H1 (cell line): ENCODE measurements around the gene ARHGDIB. TPM values are rescaled to one million over a fixed set of nuclear protein-coding genes. Genes with fewer than 3 reads are reported as not detected.

Source experiments
- CTCF ChIA-PET: fragments of 300-600 bp; sonication (Branson Sonifier 250); formaldehyde crosslinking; loops from one replicate; lab custom pipeline; 2021; ENCODE audit not compliant: partially characterized antibody; lab: Charles Lee
- POLR2A ChIA-PET: fragments of 300-600 bp; sonication (Branson Sonifier 250); formaldehyde crosslinking; loops from one replicate; lab custom pipeline; 2021; ENCODE audit warnings: inconsistent platforms; ENCODE audit not compliant: partially characterized antibody; lab: Charles Lee
- DNase-seq, 2 experiments: peaks; one replicate each; pipeline versions ENCODE4 v3.0.0 to v3.0.0-alpha.2; 2010 to 2022; ENCODE audit warnings: low spot score in 2 of 2, low read depth in 1 of 2, mixed read lengths in 1 of 2
- FAIRE-seq: peaks from 2 replicates; lab custom pipeline; 2011; peaks lifted over from hg19 to GRCh38; lab: Jason Lieb, UNC
- H2AFZ ChIP-seq: 2 replicates; pipeline ENCODE4 v1.8.1; 2012; ENCODE audit warnings: low read length, inconsistent platforms
- H2AK5ac ChIP-seq: 2 replicates; pipeline ENCODE4 v1.6.1; 2013; ENCODE audit warnings: low read depth, low read length
- H2BK120ac ChIP-seq: replicated peaks from 2 replicates; pipeline ENCODE3; 2013; ENCODE audit warnings: low read depth, low read length, inconsistent platforms
- H2BK12ac ChIP-seq: 2 replicates; pipeline ENCODE4 v1.6.1; 2013; ENCODE audit warnings: low read depth, low read length
- H2BK15ac ChIP-seq: 2 replicates; pipeline ENCODE4 v1.6.1; 2013; ENCODE audit warnings: low read length
- H2BK20ac ChIP-seq: 2 replicates; pipeline ENCODE4 v1.6.1; 2013; ENCODE audit warnings: low read length
- H2BK5ac ChIP-seq: 2 replicates; pipeline ENCODE4 v1.6.1; 2013; ENCODE audit warnings: low read depth, low read length
- H3K14ac ChIP-seq: 2 replicates; pipeline ENCODE4 v1.6.1; 2013; ENCODE audit warnings: inconsistent platforms; ENCODE audit not compliant: insufficient read length
- H3K18ac ChIP-seq: 2 replicates; pipeline ENCODE4 v1.6.1; 2013; ENCODE audit warnings: low read length; ENCODE audit errors: extremely low read depth
- H3K23ac ChIP-seq: 2 replicates; pipeline ENCODE4 v1.6.1; 2013; ENCODE audit warnings: inconsistent platforms; ENCODE audit not compliant: insufficient read length
- H3K23me2 ChIP-seq: 2 replicates; pipeline ENCODE4 v1.6.1; 2013; ENCODE audit warnings: low read depth, low read length
- H3K27ac ChIP-seq: 2 replicates; pipeline ENCODE4 v1.6.1; 2011; ENCODE audit warnings: low read depth, low read length, inconsistent platforms
- H3K27me3 ChIP-seq, 4 experiments: replicated peaks in 1 of 4; 1 replicate in 1 of 4; 2 replicates in 3 of 4; pipeline versions ENCODE4 v1.6.1 to v1.8.1; 2011 to 2013; ENCODE audit warnings: low read length in 3 of 4, mild to moderate bottlenecking in 3 of 4, inconsistent platforms in 2 of 4, mixed read lengths in 2 of 4, moderate library complexity in 1 of 4; ENCODE audit not compliant: control insufficient read depth in 3 of 4, insufficient read depth in 3 of 4; ENCODE audit errors: extremely low read depth in 1 of 4
- H3K36me3 ChIP-seq, 4 experiments: 2 replicates each; pipeline versions ENCODE4 v1.6.1 to v1.8.1; 2011 to 2013; ENCODE audit warnings: mild to moderate bottlenecking in 4 of 4, low read length in 3 of 4, moderate library complexity in 2 of 4, control low read depth in 1 of 4, inconsistent platforms in 1 of 4; ENCODE audit not compliant: insufficient read depth in 4 of 4, control insufficient read depth in 2 of 4
- H3K4ac ChIP-seq: replicated peaks from 2 replicates; pipeline ENCODE3; 2013; ENCODE audit warnings: low read length, low read depth, mixed read lengths, inconsistent platforms; ENCODE audit not compliant: insufficient read length
- H3K4me1 ChIP-seq, 4 experiments: replicated peaks in 1 of 4; 1 replicate in 1 of 4; 2 replicates in 3 of 4; pipeline versions ENCODE4 v1.6.1 to v1.8.1; 2011 to 2013; ENCODE audit warnings: low read length in 3 of 4, inconsistent platforms in 2 of 4, mixed read lengths in 1 of 4; ENCODE audit not compliant: insufficient read depth in 4 of 4, control insufficient read depth in 3 of 4
- H3K4me2 ChIP-seq, 2 experiments: 2 replicates each; pipeline versions ENCODE4 v1.6.1 to v1.8.1; 2011 to 2013; ENCODE audit warnings: low read depth in 2 of 2, low read length in 2 of 2, control low read depth in 1 of 2, inconsistent platforms in 1 of 2, mild to moderate bottlenecking in 1 of 2; ENCODE audit not compliant: insufficient read depth in 1 of 2
- H3K4me3 ChIP-seq, 4 experiments: fragments of 200-600, 300-600 bp in 1 of 4; sonication (generic), shearing (Covaris generic), sonication (Bioruptor Twin) in 1 of 4; 2 replicates each; pipeline versions ENCODE4 v1.5.1 to v1.8.1; 2011 to 2016; ENCODE audit warnings: low read length in 4 of 4, low read depth in 3 of 4, control low read depth in 2 of 4, inconsistent platforms in 2 of 4, mild to moderate bottlenecking in 2 of 4, mixed read lengths in 1 of 4, moderate library complexity in 1 of 4; ENCODE audit not compliant: insufficient read depth in 2 of 4; ENCODE audit errors: extremely low read depth in 1 of 4
- H3K56ac ChIP-seq: replicated peaks from 2 replicates; pipeline ENCODE3; 2013; ENCODE audit warnings: low read depth, mild to moderate bottlenecking, mixed read lengths, low read length, inconsistent platforms; ENCODE audit not compliant: insufficient read length
- H3K79me1 ChIP-seq: 2 replicates; pipeline ENCODE4 v1.6.1; 2013; ENCODE audit warnings: low read depth, low read length, control low read depth
- H3K79me2 ChIP-seq, 2 experiments: 2 replicates each; pipeline versions ENCODE4 v1.6.1 to v1.8.1; 2012 to 2013; ENCODE audit warnings: low read length in 2 of 2, mild to moderate bottlenecking in 2 of 2, inconsistent platforms in 1 of 2; ENCODE audit not compliant: insufficient read depth in 2 of 2, control insufficient read depth in 1 of 2
- H3K9ac ChIP-seq, 4 experiments: replicated peaks in 1 of 4; 1 replicate in 1 of 4; 2 replicates in 3 of 4; pipeline versions ENCODE4 v1.6.1 to v1.8.1; 2011 to 2013; ENCODE audit warnings: low read depth in 3 of 4, low read length in 3 of 4, control low read depth in 2 of 4, mild to moderate bottlenecking in 2 of 4, moderate library complexity in 2 of 4, inconsistent platforms in 1 of 4; ENCODE audit errors: extremely low read depth in 1 of 4
- H3K9me3 ChIP-seq, 2 experiments: 2 replicates each; pipeline versions ENCODE4 v1.6.1 to v1.8.1; 2012 to 2013; ENCODE audit warnings: mild to moderate bottlenecking in 2 of 2, moderate library complexity in 2 of 2, control low read depth in 1 of 2, inconsistent platforms in 1 of 2, low read depth in 1 of 2, low read length in 1 of 2, mixed read lengths in 1 of 2; ENCODE audit not compliant: insufficient read depth in 2 of 2
- H4K20me1 ChIP-seq, 2 experiments: replicated peaks in 1 of 2; 2 replicates each; pipeline versions ENCODE3 to v1.8.1; 2011 to 2013; ENCODE audit warnings: inconsistent platforms in 2 of 2, low read length in 2 of 2, mild to moderate bottlenecking in 1 of 2; ENCODE audit not compliant: insufficient read depth in 2 of 2, control insufficient read depth in 1 of 2
- H4K5ac ChIP-seq: 2 replicates; pipeline ENCODE4 v1.6.1; 2013; ENCODE audit warnings: low read length, low read depth, mixed read lengths, inconsistent platforms; ENCODE audit not compliant: insufficient read length
- H4K8ac ChIP-seq: 2 replicates; pipeline ENCODE4 v1.8.0; 2013; ENCODE audit warnings: mild to moderate bottlenecking, moderate library complexity, low read length, inconsistent platforms; ENCODE audit not compliant: insufficient read depth; ENCODE audit errors: extremely low read depth
- H4K91ac ChIP-seq: replicated peaks from 2 replicates; pipeline ENCODE3; 2013; ENCODE audit warnings: low read length, mixed read lengths, inconsistent platforms; ENCODE audit not compliant: insufficient read length
- CHD1 ChIP-seq: IDR thresholded peaks from 2 replicates; pipeline ENCODE4 v1.6.1; 2012; ENCODE audit warnings: low read depth, low read length, improper control_type of control experiment
- CHD2 ChIP-seq: IDR thresholded peaks from 2 replicates; pipeline ENCODE4 v1.6.1; 2012; ENCODE audit warnings: low read length, improper control_type of control experiment
- FOSL1 ChIP-seq: IDR thresholded peaks from 2 replicates; pipeline ENCODE4 v1.6.1; 2011; ENCODE audit warnings: mild to moderate bottlenecking, low read depth, low read length, moderate library complexity; ENCODE audit not compliant: insufficient read depth
- KDM4A ChIP-seq: IDR thresholded peaks from one replicate; pipeline ENCODE4 v1.7.1; 2012; ENCODE audit warnings: low read depth, mild to moderate bottlenecking, moderate library complexity, low read length, inconsistent platforms; ENCODE audit not compliant: severe bottlenecking
- KDM5A ChIP-seq: fragments of 200-600 bp; IDR thresholded peaks from 2 replicates; pipeline ENCODE4 v1.7.1; 2012; ENCODE audit warnings: mild to moderate bottlenecking, low read length, inconsistent platforms, mixed read lengths
- POU5F1 ChIP-seq: IDR thresholded peaks from 2 replicates; pipeline ENCODE4 v1.6.1; 2011; ENCODE audit warnings: low read depth, mild to moderate bottlenecking, low read length, moderate library complexity
- RFX5 ChIP-seq: IDR thresholded peaks from 2 replicates; pipeline ENCODE4 v1.6.1; 2011; ENCODE audit warnings: low read depth, low read length, improper control_type of control experiment, borderline replicate concordance
- RNF2 ChIP-seq: fragments of 200-900, 300-1000 bp; sonication (generic); IDR thresholded peaks from 2 replicates; pipeline ENCODE4 v1.7.1; 2016; ENCODE audit warnings: borderline replicate concordance, low read depth, mild to moderate bottlenecking, antibody characterized with exemption, low read length; ENCODE audit not compliant: poor library complexity, severe bottlenecking; ENCODE audit errors: missing control alignments
- RXRA ChIP-seq: IDR thresholded peaks from 2 replicates; pipeline ENCODE4 v1.6.1; 2011; ENCODE audit warnings: low read depth, mild to moderate bottlenecking, low read length, moderate library complexity; ENCODE audit not compliant: insufficient read depth
- SIX5 ChIP-seq: IDR thresholded peaks from 2 replicates; pipeline ENCODE4 v1.6.1; 2011; ENCODE audit warnings: mild to moderate bottlenecking, low read depth, low read length
- SP2 ChIP-seq: IDR thresholded peaks from 2 replicates; pipeline ENCODE4 v1.6.1; 2012; ENCODE audit warnings: mild to moderate bottlenecking, low read length, inconsistent platforms
- TAF1 ChIP-seq: IDR thresholded peaks from 2 replicates; pipeline ENCODE4 v1.6.1; 2011; ENCODE audit warnings: mild to moderate bottlenecking, low read depth, low read length
- TAF7 ChIP-seq: optimal IDR thresholded peaks from 2 replicates; pipeline ENCODE3; 2011; ENCODE audit warnings: low read depth, mild to moderate bottlenecking, inconsistent platforms, low read length, moderate library complexity, borderline replicate concordance
- TBP ChIP-seq: IDR thresholded peaks from 2 replicates; pipeline ENCODE4 v1.6.1; 2011; ENCODE audit warnings: low read depth, low read length, improper control_type of control experiment
- TEAD4 ChIP-seq: IDR thresholded peaks from 2 replicates; pipeline ENCODE4 v1.6.1; 2012; ENCODE audit warnings: low read depth, low read length, inconsistent platforms, mixed read lengths
- YY1 ChIP-seq: IDR thresholded peaks from 2 replicates; pipeline ENCODE4 v1.6.1; 2011; ENCODE audit warnings: low read depth, mild to moderate bottlenecking, low read length
- WGBS, 2 experiments: shearing (Covaris generic) in 1 of 2; methylation state at CpG; one replicate each; pipeline versions ENCODE4 v1.1.6 to v1.1.7; 2013 to 2015; ENCODE audit warnings: low lambda C conversion rate in 2 of 2, mixed read lengths in 2 of 2, inconsistent platforms in 1 of 2, low coverage in 1 of 2, missing lambda C conversion rate in 1 of 2; ENCODE audit not compliant: insufficient replicate concordance in 2 of 2, insufficient coverage in 1 of 2, insufficient read length in 1 of 2; ENCODE audit errors: extremely low coverage in 1 of 2, missing lambda C conversion rate in 1 of 2; 5-methylcytosine and 5-hydroxymethylcytosine counted together
- polyA plus RNA-seq, 7 experiments: library from polyadenylated mRNA; depleted of rRNA in 3 of 7; stranded (reverse) in 5 of 7; unstranded in 2 of 7; fragments of >200 nt in 5 of 7; fragments of 200-250 nt in 2 of 7; gene quantifications; 1 replicate in 5 of 7; 2 replicates in 1 of 7; 4 replicates in 1 of 7; pipeline versions ENCODE4 v1.2.1 to v1.2.3, GENCODE V29; 2011 to 2013; ENCODE audit warnings: missing spikeins in 2 of 7, mixed read lengths in 2 of 7
- total RNA-seq: library from RNA; stranded (reverse); fragmentation: NEBNext Ultra II Directional; extraction: Animal tissue kit (Norgen Biotek cat#: 25700); gene quantifications from 2 replicates; pipeline ENCODE4 v1.2.1, GENCODE V29; 2021

ARHGDIB gene
- total and polyA plus RNA-seq, 2 of the 8 experiments (the other 6 are each of a cell fraction or from before 2014, with no cell fraction given) = 0.82 to 1.3 TPM

DNA sequence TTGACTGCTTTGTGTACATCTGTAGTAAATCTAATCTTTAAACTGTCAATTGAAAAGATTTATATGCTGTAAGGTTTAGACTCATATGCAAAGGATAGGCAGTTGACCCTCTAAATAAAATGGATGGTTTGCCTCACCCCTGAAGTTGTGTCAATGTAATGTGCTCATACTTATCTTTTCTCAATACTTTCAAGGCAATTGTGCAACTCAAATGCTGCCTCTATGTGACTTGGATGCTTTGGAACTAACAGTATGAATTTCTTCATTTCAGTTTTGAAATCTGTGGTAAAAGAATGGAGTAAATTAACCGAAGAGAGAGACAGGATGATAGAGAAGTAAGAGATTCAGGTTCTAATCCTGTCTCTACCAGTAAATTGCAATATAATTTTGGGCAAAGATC, 21.2 kb upstream of the ARHGDIB start:
- Histone ChIP-seq H3K23ac (no peak overlapping the region), H3K18ac (no peak overlapping the region), H2AFZ (no peak overlapping the region), H4K91ac (no peak overlapping the region), H3K4me2 (no peak overlapping the region), H2BK5ac (no peak overlapping the region), H2BK120ac (no peak overlapping the region), H3K79me2 (no peaks in the 10 kb centered on the region), H2BK12ac (no peak overlapping the region), H3K56ac (no peak overlapping the region), H3K4me1 (no peaks in the 10 kb centered on the region), H3K9ac (no peak overlapping the region), H3K4ac (no peak overlapping the region), H4K20me1 (no peaks in the 10 kb centered on the region), H4K8ac (no peak overlapping the region), H3K27ac (no peak overlapping the region), H4K5ac (no peak overlapping the region), H2AK5ac (no peak overlapping the region), H3K27me3 (no peaks in the 10 kb centered on the region), H3K79me1 (no peaks in the 10 kb centered on the region), H2BK20ac (no peak overlapping the region), H3K9me3 (no peaks in the 10 kb centered on the region), H3K14ac (no peak overlapping the region), H3K23me2 (no peaks in the 10 kb centered on the region), H3K4me3 (no peak overlapping the region), H2BK15ac (no peak overlapping the region), H3K36me3 (no peaks in the 10 kb centered on the region)
- ChIA-PET POLR2A (interaction anchor here (0.7 kb wide), 1 partner anchor 37 kb away, joined by 4 read pairs; no protein-coding TSS in a partner anchor), CTCF (interaction anchor here (0.6 to 1.5 kb wide), 2 partner anchors 46 to 92 kb away, joined by 3 to 4 read pairs; no protein-coding TSS in a partner anchor)
- DNase-seq (no peak), FAIRE-seq (no peak)
- 82% methylated on average over 1 of the region's 1 CpG; no CpG with 5 or more reads in 1 of the 2 experiments for WGBS, 2 experiments
- TF ChIP-seq RNF2 (no peak), TAF7 (no peak), RXRA (no peak), YY1 (no peak), SIX5 (no peak), TEAD4 (no peak), CHD1 (no peak), CHD2 (no peak), RFX5 (no peak), KDM5A (no peak), KDM4A (no peak), POU5F1 (no peak), FOSL1 (no peak), SP2 (no peak), TAF1 (no peak), TBP (no peak)
